ENCODE data around the gene IMMP2L. TPM values are rescaled to one million over a fixed set of nuclear protein-coding genes. Genes with fewer than 3 reads are reported as not detected.
A peak's percentile ranks its signal among the peaks of the same experiment; 100 is the strongest.
"Not testable (repeated sequence)": the region's sequence is repeated elsewhere in the genome, so short reads cannot be mapped to it uniquely, and the experiment has no call there.

IMMP2L gene
- 12.8 and 15.1 TPM in 2 replicates for total RNA-seq (2014; rRNA removed; shearing (Covaris generic))

DNA sequence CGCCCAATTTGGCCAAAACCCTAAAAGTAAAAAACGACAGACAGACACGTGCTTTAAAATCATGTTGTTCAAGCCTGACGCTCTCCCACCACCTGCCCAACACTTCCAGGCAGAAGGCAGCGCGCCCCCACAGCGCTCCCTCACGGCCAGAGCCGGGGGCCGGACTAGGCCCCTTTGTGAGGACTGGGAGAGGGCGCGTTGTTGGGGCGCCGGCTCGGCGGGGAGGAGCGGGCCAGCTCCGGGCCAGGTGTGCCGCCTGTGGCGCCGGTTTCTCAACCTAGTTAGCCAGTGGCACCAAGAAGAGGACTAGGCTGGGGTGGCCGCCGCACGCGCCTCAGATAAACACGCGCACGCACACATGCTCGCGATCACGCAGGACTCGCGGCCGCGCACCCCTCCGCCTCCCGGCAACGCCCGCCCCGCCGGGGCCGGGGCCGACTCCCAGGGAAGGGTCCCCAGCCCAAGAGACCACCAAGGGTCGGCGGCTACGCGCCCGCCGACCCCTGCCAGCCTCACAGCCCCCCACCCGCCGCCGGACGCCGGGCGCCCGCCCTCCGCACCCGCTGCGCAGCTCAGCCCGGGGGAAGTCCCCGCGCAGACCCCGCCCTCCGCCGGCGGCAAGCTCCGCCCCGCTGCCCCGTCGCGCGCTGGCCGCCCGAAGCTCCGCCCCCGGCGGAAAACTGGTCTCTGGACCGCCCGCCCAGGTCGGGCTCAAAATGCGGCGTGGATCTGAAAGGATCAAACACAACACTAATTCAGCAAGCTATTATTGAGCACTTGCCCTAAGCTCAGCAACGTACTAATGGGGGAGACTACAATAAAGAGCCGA, at the start of gene IMMP2L:
TSS of gene IMMP2L (minus strand) at position 589 of the 829 bp plus-strand sequence.
- Histone ChIP-seq H3K9me3 (replicated peaks) (no peaks in the 10 kb centered on the region), H3K27me3 (no peaks in the 10 kb centered on the region), H3K27ac (peak within 1 kb of the TSS; percentile 87), H3K4me1 (peaks cover 6% of the 10 kb centered on the region), H3K4me3 (peak within 1 kb of the TSS; percentile 90), H3K36me3 (no peaks in the 10 kb centered on the region)
- DNase-seq, result peak; percentile 85 to 90

- not testable (repeated sequence) for H3K27ac ChIP-seq; H3K36me3 ChIP-seq; H3K27me3 ChIP-seq; H3K9me3 ChIP-seq (replicated peaks); H3K4me1 ChIP-seq; H3K4me3 ChIP-seq; DNase-seq
Observed at GRCh38 chr7:111609483-111610254, 47.4 kb upstream of the IMMP2L start.

DNA sequence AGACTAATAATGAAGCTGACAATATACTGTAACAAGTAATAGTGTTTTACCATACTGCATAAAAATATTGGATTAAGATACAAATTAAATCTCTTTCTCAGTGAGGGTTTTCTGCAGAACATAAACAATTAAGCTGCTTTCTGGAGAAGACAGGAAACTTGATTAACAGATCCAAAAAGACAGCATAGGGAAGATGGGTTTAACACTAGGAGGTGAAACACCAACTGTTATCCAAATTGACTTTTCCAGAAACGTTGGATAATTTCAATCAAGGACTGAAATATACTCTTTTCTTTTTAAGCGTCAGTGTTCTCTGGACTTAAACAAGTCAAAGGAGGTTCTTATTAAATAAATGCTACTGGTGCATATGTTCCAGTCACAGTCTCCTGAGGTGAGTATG, 45.3 kb upstream of the IMMP2L start:
- H3K4me3 ChIP-seq, result no peak overlapping the region

DNA sequence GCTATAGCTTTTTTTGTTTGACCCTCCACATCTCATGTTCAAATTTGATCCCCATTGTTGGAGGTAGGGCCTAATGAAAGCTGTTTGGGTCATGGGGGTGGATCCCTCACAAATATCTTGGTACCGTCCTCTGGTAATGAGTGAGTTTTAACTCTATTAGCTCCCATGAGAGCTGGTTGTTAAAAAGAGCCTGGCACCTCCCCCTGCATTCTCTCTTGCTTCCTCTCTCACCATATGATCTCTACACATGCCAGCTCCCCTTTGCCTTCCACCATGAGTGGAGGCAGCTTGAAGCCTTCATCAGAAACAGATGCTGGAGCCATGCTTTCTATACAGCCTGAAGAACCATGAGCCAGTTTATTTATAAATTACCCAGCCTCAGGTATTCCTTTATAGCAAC, 43.0 kb upstream of the IMMP2L start:
- Histone ChIP-seq H3K9me3 (replicated peaks) (no peaks in the 10 kb centered on the region), H3K36me3 (no peaks in the 10 kb centered on the region), H3K27me3 (no peaks in the 10 kb centered on the region), H3K4me1 (no peaks in the 10 kb centered on the region), H3K27ac (no peak overlapping the region), H3K4me3 (no peak overlapping the region)
- DNase-seq, result no peak

More for the DNA sequence above, 45.3 kb upstream of the IMMP2L start:
- Histone ChIP-seq H3K36me3 (no peaks in the 10 kb centered on the region), H3K9me3 (replicated peaks) (no peaks in the 10 kb centered on the region), H3K27ac (no peak overlapping the region), H3K4me1 (no peaks in the 10 kb centered on the region), H3K27me3 (no peaks in the 10 kb centered on the region; the same call in 1 of the 2 replicates)
- no peak for DNase-seq

DNA sequence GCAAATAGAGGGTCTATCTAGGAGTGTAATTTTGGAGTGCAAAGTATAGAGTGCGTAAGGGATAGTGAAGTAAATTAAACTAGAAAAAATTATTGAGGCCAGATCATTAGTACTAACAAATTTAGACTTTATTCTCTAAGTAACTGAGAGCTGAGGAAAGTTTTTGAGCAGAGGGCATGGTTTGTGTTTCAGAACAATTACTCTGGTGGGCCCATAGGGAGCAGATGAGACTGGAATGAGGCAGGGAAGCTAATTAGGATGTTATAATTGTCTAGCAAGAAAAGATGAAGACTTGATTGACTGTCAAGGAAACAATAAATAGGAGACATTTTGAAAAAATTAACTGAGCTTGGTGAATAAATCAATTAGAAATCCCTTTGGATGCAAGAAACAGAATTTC, 37.8 kb upstream of the IMMP2L start:
- no peaks in the 10 kb centered on the region; the same call in 1 of the 2 replicates for H3K9me3 ChIP-seq (replicated peaks)
- H3K27ac ChIP-seq, result no peak overlapping the region
- no peaks in the 10 kb centered on the region for H3K4me1 ChIP-seq
- H3K27me3 ChIP-seq, result no peaks in the 10 kb centered on the region
- no peaks in the 10 kb centered on the region for H3K36me3 ChIP-seq
- no peak for DNase-seq
- no peak overlapping the region for H3K4me3 ChIP-seq

GRCh38 chr7:111595780-111596179, 33.5 kb upstream of the IMMP2L start:
- no peaks in the 10 kb centered on the region for H3K36me3 ChIP-seq

DNA sequence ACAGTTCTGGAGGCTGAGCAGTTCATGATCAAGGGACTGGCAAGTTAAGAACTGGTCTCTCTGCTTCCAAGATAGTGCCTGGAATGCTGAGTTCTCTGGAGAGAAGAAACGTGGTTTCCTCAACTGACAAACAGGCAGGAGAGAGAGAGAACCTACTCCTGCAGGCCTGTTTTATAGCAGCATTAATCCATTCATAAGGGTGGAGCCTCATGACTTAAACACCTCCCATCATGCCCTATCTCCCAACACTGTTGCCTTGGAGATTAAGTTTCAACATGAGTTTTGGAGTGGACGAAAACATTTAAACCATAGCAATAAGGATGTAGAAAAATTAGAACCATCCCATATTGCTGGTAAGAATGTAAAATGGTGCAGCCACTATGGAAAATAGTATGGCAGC, 32.3 kb upstream of the IMMP2L start:
- Histone ChIP-seq H3K36me3 (no peaks in the 10 kb centered on the region), H3K9me3 (replicated peaks) (no peaks in the 10 kb centered on the region; the same call in 1 of the 2 replicates), H3K4me1 (no peaks in the 10 kb centered on the region), H3K27ac (no peak overlapping the region), H3K27me3 (no peaks in the 10 kb centered on the region; the same call in 1 of the 2 replicates), H3K4me3 (no peak overlapping the region)
- no peak for DNase-seq

More at GRCh38 chr7:111595780-111596179, 33.5 kb upstream of the IMMP2L start:
- H3K4me3 ChIP-seq, result no peak overlapping the region
- H3K27ac ChIP-seq, result no peak overlapping the region
- DNase-seq, result no peak
- H3K9me3 ChIP-seq (replicated peaks), result no peaks in the 10 kb centered on the region; the same call in 1 of the 2 replicates
- H3K27me3 ChIP-seq, result no peaks in the 10 kb centered on the region; the same call in 1 of the 2 replicates
- no peaks in the 10 kb centered on the region for H3K4me1 ChIP-seq

DNA sequence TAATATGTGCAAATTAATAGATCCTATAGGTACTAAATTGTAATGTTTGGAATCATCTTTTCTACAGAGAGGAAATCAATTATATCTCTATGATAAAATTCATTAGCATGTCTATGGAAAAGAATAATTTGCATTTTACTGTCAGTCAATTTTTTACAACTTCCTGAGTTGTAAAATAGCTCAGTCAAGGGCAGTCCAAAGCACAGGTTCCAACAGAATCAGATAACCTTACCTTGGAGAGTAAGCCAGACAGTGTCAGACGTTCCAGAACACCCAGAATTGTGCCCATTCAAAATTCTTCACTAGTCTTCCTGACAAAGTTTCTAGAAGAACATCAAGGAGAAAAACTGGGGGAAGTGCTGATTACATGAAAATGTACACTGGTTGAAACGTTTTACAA, 31.1 kb upstream of the IMMP2L start:
- Histone ChIP-seq H3K27me3 (no peaks in the 10 kb centered on the region; the same call in 1 of the 2 replicates), H3K36me3 (no peaks in the 10 kb centered on the region), H3K9me3 (replicated peaks) (no peaks in the 10 kb centered on the region; the same call in 1 of the 2 replicates), H3K4me1 (no peaks in the 10 kb centered on the region), H3K4me3 (no peak overlapping the region), H3K27ac (no peak overlapping the region)
- no peak for DNase-seq

DNA sequence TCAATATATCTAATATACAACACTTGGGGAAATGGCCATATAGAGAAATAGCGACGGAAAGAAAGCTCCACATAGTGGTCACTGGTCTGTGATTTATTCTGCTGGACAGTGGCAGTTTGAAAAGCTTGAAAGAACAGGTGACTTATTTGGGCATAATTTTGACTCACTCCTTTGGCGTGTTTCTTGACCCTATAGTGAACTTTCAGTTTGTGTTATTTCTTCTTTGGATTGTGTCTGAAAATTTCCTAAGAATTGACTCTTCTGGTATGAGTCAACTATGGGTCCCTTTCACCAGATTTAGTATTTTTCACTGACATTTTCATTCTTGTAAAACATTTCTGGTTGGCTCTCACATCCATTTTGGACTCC, 25.8 kb upstream of the IMMP2L start:
- no peaks in the 10 kb centered on the region; the same call in 1 of the 2 replicates for H3K27me3 ChIP-seq
- H3K27ac ChIP-seq, result no peak overlapping the region
- H3K9me3 ChIP-seq (replicated peaks), result no peaks in the 10 kb centered on the region
- no peaks in the 10 kb centered on the region for H3K4me1 ChIP-seq
- H3K36me3 ChIP-seq, result no peaks in the 10 kb centered on the region
- no peak for DNase-seq
- H3K4me3 ChIP-seq, result no peak overlapping the region

DNA sequence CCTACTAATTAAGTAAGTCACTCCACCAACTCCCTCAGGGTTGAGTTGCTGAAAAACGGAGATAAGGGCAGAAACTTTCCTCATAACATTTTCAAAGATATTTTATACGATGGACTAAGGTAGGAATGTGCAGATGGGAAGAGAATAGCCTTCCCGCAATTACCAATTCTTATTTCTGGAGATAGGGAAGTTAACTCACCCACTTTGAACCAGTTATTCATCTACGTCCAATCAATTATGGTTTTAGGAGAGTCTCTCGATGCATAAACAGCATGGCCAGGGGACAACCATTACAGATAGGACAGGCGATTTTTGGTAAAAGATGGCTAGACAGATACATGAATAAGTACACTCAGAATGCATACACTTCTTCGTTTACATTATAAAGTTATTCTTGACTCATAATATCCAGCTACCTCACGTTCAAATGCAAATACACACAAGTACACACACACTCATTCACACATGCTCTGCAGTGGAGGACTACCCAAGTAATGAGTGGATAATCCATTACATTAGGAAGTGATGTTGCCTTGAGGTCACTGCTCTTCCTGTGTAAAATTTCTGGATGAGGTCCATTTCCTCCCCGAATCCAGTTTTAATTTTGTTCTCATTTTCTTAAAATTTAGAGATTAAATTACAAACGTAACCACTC, 25.2 kb upstream of the IMMP2L start:
- no peaks in the 10 kb centered on the region for H3K36me3 ChIP-seq
- no peak overlapping the region for H3K27ac ChIP-seq

GRCh38 chr7:111586711-111587409, 24.6 kb upstream of the IMMP2L start:
- H3K27me3 ChIP-seq, result no peaks in the 10 kb centered on the region; the same call in 1 of the 2 replicates
- H3K4me3 ChIP-seq, result no peak overlapping the region
- H3K27ac ChIP-seq, result no peak overlapping the region
- no peaks in the 10 kb centered on the region for H3K36me3 ChIP-seq
- H3K9me3 ChIP-seq (replicated peaks), result no peaks in the 10 kb centered on the region
- DNase-seq, result no peak
- no peaks in the 10 kb centered on the region for H3K4me1 ChIP-seq

More for the DNA sequence above, 25.2 kb upstream of the IMMP2L start:
- Histone ChIP-seq H3K4me3 (no peak overlapping the region), H3K27me3 (no peaks in the 10 kb centered on the region; the same call in 1 of the 2 replicates), H3K4me1 (no peaks in the 10 kb centered on the region), H3K9me3 (replicated peaks) (no peaks in the 10 kb centered on the region)
- no peak for DNase-seq

- H3K27me3 ChIP-seq; H3K4me1 ChIP-seq; H3K36me3 ChIP-seq; DNase-seq; H3K9me3 ChIP-seq (replicated peaks); H3K27ac ChIP-seq; H3K4me3 ChIP-seq: not testable (repeated sequence)
Observed at GRCh38 chr7:111581784-111582488, 19.6 kb upstream of the IMMP2L start.

DNA sequence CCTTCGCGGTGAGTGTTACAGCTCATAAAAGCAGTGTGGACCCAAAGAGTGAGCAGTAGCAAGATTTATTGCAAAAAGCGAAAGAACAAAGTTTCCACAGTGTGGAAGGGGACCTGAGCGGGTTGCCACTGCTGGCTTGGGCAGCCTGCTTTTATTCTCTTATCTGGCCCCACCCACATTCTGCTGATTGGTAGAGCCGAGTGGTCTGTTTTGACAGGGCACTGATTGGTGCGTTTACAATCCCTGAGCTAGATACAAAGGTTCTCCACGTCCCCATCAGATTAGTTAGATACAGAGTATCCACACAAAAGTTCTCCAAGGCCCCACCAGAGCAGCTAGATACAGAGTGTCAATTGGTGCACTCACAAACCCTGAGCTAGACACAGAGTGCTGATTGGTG, 18.9 kb upstream of the IMMP2L start:
- not testable (repeated sequence) for H3K36me3 ChIP-seq; H3K4me3 ChIP-seq; H3K27ac ChIP-seq; H3K9me3 ChIP-seq (replicated peaks); DNase-seq; H3K4me1 ChIP-seq; H3K27me3 ChIP-seq

DNA sequence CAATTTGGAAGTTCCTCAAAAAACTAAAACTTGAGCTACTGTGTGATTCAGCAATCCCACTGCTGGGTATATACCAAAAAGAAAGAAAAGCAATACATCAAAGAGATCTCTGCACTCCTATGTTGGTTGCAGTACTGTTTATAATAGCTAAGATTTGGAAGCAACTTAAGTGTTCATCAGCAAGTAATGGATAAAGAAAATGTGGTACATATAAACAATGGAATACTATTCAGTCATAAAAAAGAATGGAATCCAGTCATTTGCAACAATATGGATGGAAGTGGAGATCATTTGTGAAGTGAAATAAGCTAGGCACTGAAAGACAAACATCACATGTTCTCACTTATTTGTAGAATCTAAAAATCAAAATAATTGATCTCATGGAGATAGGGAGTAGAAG, 16.5 kb upstream of the IMMP2L start:
- Histone ChIP-seq H3K36me3 (no peaks in the 10 kb centered on the region), H3K4me1 (no peaks in the 10 kb centered on the region), H3K27ac (no peak overlapping the region), H3K27me3 (no peaks in the 10 kb centered on the region), H3K9me3 (replicated peaks) (0 out of 2 replicates have a peak, but pooled peaks cover 5% of the 10 kb centered on the region), H3K4me3 (no peak overlapping the region)
- DNase-seq, result no peak

All from SJCRH30 (cell line).